Measurements from ENCODE around the gene ZNF160. TPM values are rescaled to one million over a fixed set of nuclear protein-coding genes. Genes with fewer than 3 reads are reported as not detected.

The ZNF160 gene
- polyA plus RNA-seq, 1 of the 3 experiments (the other 2 are of a cell fraction): 10.1 TPM

GRCh38 chr19:53068834-53069233, 34.4 kb downstream of the ZNF160 start:
- H3K4me2 ChIP-seq: no peak overlapping the region
- H3K79me2 ChIP-seq (ENCODE audit: insufficient read depth): no peaks in the 10 kb centered on the region
- no peaks in the 10 kb centered on the region for H3K9me2 ChIP-seq
- H3K36me3 ChIP-seq (replicated peaks in 1 of 2; ENCODE audit: control insufficient read depth in 1 of 2, insufficient read depth in 2 of 2, low read length in 1 of 2): peaks cover 40 to 84% of the 10 kb centered on the region in 2 experiments
- CTCF ChIA-PET: no interaction called here
- DNase-seq: no peak
- no peaks in the 10 kb centered on the region for H3K4me1 ChIP-seq (ENCODE audit: control insufficient read depth in 1 of 2, insufficient read depth in 2 of 2, low read depth in 1 of 2, low read length in 1 of 2)
- no peak overlapping the region for H3K27ac ChIP-seq (ENCODE audit: low read depth in 2 of 2, low read length in 1 of 2)
- POLR2A ChIA-PET: no interaction called here
- TF ChIP-seq SMC3 (IDR thresholded peaks at IDR 0.05; ENCODE audit: low read depth, low read length): no peak
- TF ChIP-seq RCOR1 (IDR thresholded peaks at IDR 0.05; ENCODE audit: low read length): no peak
- no peak for TF ChIP-seq MAX (IDR thresholded peaks at IDR 0.05; ENCODE audit: low read depth)
- no peak for TF ChIP-seq GATA2 (CRISPR knock-in tag; IDR thresholded peaks at IDR 0.05)
- no peak for TF ChIP-seq POLR2AphosphoS5 (IDR thresholded peaks at IDR 0.05; ENCODE audit: low read depth, low read length)
- no peak for TF ChIP-seq USF1 (IDR thresholded peaks at IDR 0.05; ENCODE audit: borderline replicate concordance, low read depth)
- TF ChIP-seq TAF1 (IDR thresholded peaks at IDR 0.05; ENCODE audit: borderline replicate concordance, low read depth, low read length): no peak
- no peak for TF ChIP-seq SIN3A (IDR thresholded peaks at IDR 0.05; ENCODE audit: borderline replicate concordance, low read depth, low read length)
- TF ChIP-seq NRF1 (IDR thresholded peaks at IDR 0.05; ENCODE audit: low read depth, low read length): no peak
- no peak for TF ChIP-seq MEF2A (IDR thresholded peaks at IDR 0.05; ENCODE audit: borderline replicate concordance, low read depth)
- TF ChIP-seq RXRA (IDR thresholded peaks at IDR 0.05; ENCODE audit: borderline replicate concordance, low read depth): no peak
- TF ChIP-seq EP300 (IDR thresholded peaks at IDR 0.05; ENCODE audit: borderline replicate concordance in 1 of 2, low read depth in 1 of 2, low read length in 1 of 2): no peak
- H3K9ac ChIP-seq: no peak overlapping the region
- H3F3A ChIP-seq (replicated peaks; ENCODE audit: insufficient read depth): no peaks in the 10 kb centered on the region
- no peaks in the 10 kb centered on the region for H4K20me1 ChIP-seq (ENCODE audit: insufficient read depth)
- no peak overlapping the region for H2AFZ ChIP-seq (ENCODE audit: low read depth)
- no peaks in the 10 kb centered on the region for H3K27me3 ChIP-seq (ENCODE audit: insufficient read depth)
- 97% methylated on average over 5 of the region's 5 CpGs for WGBS (ENCODE audit: low lambda C conversion rate)
- peaks cover 12% of the 10 kb centered on the region; the same call in 1 of the 2 replicates for H3K9me3 ChIP-seq
- no peak overlapping the region; a peak in 1 of 4 replicates for H3K4me3 ChIP-seq (ENCODE audit: low read depth in 2 of 2, low read length in 1 of 2)

- no peaks in the 10 kb centered on the region for H3F3A ChIP-seq (replicated peaks; ENCODE audit: insufficient read depth)
- no peaks in the 10 kb centered on the region for H3K9me2 ChIP-seq
- ChIA-PET CTCF (no interaction called here), POLR2A (no interaction called here)
- no peaks in the 10 kb centered on the region for H4K20me1 ChIP-seq (ENCODE audit: insufficient read depth)
- H3K27me3 ChIP-seq (ENCODE audit: insufficient read depth): no peaks in the 10 kb centered on the region
- peaks cover 12% of the 10 kb centered on the region; the same call in 1 of the 2 replicates for H3K9me3 ChIP-seq
- H2AFZ ChIP-seq (ENCODE audit: low read depth): no peak overlapping the region
- no peak for DNase-seq
- no peak overlapping the region for H3K4me2 ChIP-seq
- H3K9ac ChIP-seq: no peak overlapping the region
- no peaks in the 10 kb centered on the region for H3K4me1 ChIP-seq (ENCODE audit: control insufficient read depth in 1 of 2, insufficient read depth in 2 of 2, low read depth in 1 of 2, low read length in 1 of 2)
- no peak overlapping the region for H3K27ac ChIP-seq (ENCODE audit: low read depth in 2 of 2, low read length in 1 of 2)
- H3K36me3 ChIP-seq (replicated peaks in 1 of 2; ENCODE audit: control insufficient read depth in 1 of 2, insufficient read depth in 2 of 2, low read length in 1 of 2): peaks cover 36 to 78% of the 10 kb centered on the region in 2 experiments
- no peaks in the 10 kb centered on the region for H3K79me2 ChIP-seq (ENCODE audit: insufficient read depth)
- no peak overlapping the region; a peak in 1 of 4 replicates for H3K4me3 ChIP-seq (ENCODE audit: low read depth in 2 of 2, low read length in 1 of 2)
- 99% methylated on average over 4 of the region's 4 CpGs for WGBS (ENCODE audit: low lambda C conversion rate)
- TF ChIP-seq TAF1 (IDR thresholded peaks at IDR 0.05; ENCODE audit: borderline replicate concordance, low read depth, low read length): no peak
- TF ChIP-seq RXRA (IDR thresholded peaks at IDR 0.05; ENCODE audit: borderline replicate concordance, low read depth): no peak
- TF ChIP-seq MXI1 (IDR thresholded peaks at IDR 0.05; ENCODE audit: low read depth, low read length): no peak
- no peak for TF ChIP-seq TCF12 (IDR thresholded peaks at IDR 0.05)
- TF ChIP-seq NFIC (IDR thresholded peaks at IDR 0.05; ENCODE audit: borderline replicate concordance): no peak
- TF ChIP-seq USF2 (IDR thresholded peaks at IDR 0.05; ENCODE audit: borderline replicate concordance, low read depth, low read length): no peak
- TF ChIP-seq YY1 (IDR thresholded peaks at IDR 0.05; ENCODE audit: low read depth): no peak
- TF ChIP-seq ZBTB33 (IDR thresholded peaks at IDR 0.05; ENCODE audit: borderline replicate concordance, low read depth): no peak
- TF ChIP-seq TEAD4 (IDR thresholded peaks at IDR 0.05; ENCODE audit: borderline replicate concordance, insufficient read depth): no peak
- TF ChIP-seq JUND (IDR thresholded peaks at IDR 0.05): no peak
- no peak for TF ChIP-seq EZH2phosphoT487 (IDR thresholded peaks at IDR 0.05; ENCODE audit: borderline replicate concordance, low read depth)
- TF ChIP-seq GATA2 (CRISPR knock-in tag; IDR thresholded peaks at IDR 0.05): no peak
- no peak for TF ChIP-seq IRF3 (IDR thresholded peaks at IDR 0.05; ENCODE audit: low read depth, low read length)
- TF ChIP-seq PBX3 (IDR thresholded peaks at IDR 0.05): no peak
- no peak for TF ChIP-seq RFX5 (IDR thresholded peaks at IDR 0.05; ENCODE audit: low read length)
These were observed 35.0 kb downstream of the ZNF160 start for GRCh38 chr19:53068199-53068598.

Measured in SK-N-SH (cell line).